GM12865 (cell line): Measurements from ENCODE around the gene STUB1.

Experiments used
- DNase-seq: peaks from one replicate; pipeline ENCODE4 v3.0.0; 2010; ENCODE audit warnings: low read depth
- H3K4me3 ChIP-seq: 2 replicates; pipeline ENCODE4 v1.5.1; 2011; ENCODE audit warnings: mild to moderate bottlenecking, low read depth, low read length, control low read depth
- CTCF ChIP-seq: IDR thresholded peaks from 2 replicates; pipeline ENCODE4 v1.5.1; 2011; ENCODE audit warnings: low read length, control low read depth, low read depth, inconsistent platforms; ENCODE audit not compliant: insufficient read depth; ENCODE audit errors: missing control alignments

Gene STUB1

GRCh38 chr16:698911-699671 is 18.9 kb downstream of the STUB1 start:
- no peak for TF ChIP-seq CTCF
- DNase-seq, result no peak

DNA sequence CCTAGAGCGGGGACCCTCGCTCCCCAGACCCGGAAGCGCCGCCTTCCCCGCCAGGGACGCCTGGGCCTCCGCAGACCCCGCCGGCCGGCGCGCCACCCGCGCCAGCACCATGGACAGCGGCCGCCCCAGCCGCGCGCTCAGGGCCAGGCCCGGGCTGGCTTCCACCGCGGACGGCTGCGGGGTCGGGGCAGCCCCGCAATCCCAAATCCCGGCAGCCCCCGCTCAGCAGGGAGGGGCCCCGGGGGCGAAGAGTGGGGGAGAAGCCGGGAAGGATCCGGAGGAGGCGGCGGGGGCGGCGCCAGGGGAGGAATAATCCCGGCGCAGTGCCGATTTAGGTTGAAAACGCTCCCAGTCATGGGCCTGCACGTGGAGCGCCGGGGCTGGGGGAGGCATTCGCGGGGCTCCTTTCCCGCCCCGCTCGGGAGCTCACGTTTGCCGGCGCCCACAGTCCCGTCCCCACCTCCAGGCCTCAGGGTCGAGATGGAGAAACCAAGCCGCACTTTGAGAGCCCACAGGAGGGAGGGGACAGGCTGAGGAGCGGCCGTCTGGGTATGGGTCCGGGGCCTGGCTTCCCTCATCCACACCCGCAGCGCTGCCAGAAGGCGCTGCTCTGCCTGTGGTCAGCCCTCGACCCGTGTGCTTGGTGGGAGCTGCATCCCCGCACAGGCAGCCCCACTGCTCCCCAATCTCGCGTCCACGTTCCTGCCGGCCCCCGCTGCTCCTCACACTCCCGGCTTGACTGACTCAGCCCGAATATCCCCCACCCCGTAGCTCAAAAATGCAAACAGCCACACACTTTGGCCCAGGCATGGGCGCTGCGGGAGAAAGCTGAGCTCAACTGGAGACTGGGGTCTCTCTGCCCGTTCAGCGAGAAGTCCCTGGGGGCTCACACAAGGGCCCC is 20.7 kb downstream of the STUB1 start:
- H3K4me3 ChIP-seq, result no peak overlapping the region
- no peak for TF ChIP-seq CTCF
- DNase-seq, result no peak

More at GRCh38 chr16:698911-699671, 18.9 kb downstream of the STUB1 start:
- no peak overlapping the region for H3K4me3 ChIP-seq

DNA sequence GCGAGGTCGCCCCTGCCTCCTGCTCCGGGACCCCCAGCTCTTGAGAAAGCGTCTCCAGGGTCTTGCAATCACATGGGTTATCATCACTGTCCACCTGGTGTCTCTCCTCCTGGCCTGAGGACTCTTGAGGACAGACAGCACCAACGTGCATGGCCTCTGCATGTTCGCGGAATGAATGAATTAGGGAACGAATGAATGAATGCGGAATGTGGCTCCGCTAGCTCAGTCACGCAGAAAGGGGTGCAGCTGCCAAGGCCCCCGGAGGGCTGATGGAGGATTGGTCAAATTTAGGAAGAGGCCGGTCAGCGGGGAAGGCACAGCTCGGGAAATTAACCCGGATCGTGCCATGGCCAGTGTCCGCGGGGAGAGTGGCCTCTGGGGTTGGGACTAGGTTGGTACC is 22.1 kb downstream of the STUB1 start:
- no peak for DNase-seq
- H3K4me3 ChIP-seq, result no peak overlapping the region
- TF ChIP-seq CTCF, result no peak

DNA sequence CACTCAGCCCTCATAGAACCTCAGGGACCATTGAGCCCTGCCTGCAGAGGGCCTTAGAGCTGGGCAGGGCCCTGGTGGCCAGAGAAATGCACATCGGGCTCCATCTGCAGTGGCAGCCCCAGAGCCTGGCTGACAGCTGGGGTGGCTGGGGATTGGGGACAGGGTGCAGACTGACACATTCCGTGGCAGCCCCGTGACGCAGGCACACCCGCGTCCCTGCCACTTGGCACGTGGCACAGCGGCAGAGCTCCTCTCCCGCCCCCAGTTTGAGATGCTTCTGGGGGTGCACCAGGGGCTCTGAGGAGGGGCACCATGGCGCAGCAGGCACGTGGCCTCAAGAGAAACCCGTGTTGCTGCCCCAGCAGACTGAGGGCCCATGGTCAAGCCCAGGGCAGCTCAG is 23.2 kb downstream of the STUB1 start:
- H3K4me3 ChIP-seq, result no peak overlapping the region
- DNase-seq, result no peak
- TF ChIP-seq CTCF, result no peak

GRCh38 chr16:704047-704446 is 23.8 kb downstream of the STUB1 start:
- DNase-seq, result no peak
- no peak overlapping the region for H3K4me3 ChIP-seq
- no peak for TF ChIP-seq CTCF

DNA sequence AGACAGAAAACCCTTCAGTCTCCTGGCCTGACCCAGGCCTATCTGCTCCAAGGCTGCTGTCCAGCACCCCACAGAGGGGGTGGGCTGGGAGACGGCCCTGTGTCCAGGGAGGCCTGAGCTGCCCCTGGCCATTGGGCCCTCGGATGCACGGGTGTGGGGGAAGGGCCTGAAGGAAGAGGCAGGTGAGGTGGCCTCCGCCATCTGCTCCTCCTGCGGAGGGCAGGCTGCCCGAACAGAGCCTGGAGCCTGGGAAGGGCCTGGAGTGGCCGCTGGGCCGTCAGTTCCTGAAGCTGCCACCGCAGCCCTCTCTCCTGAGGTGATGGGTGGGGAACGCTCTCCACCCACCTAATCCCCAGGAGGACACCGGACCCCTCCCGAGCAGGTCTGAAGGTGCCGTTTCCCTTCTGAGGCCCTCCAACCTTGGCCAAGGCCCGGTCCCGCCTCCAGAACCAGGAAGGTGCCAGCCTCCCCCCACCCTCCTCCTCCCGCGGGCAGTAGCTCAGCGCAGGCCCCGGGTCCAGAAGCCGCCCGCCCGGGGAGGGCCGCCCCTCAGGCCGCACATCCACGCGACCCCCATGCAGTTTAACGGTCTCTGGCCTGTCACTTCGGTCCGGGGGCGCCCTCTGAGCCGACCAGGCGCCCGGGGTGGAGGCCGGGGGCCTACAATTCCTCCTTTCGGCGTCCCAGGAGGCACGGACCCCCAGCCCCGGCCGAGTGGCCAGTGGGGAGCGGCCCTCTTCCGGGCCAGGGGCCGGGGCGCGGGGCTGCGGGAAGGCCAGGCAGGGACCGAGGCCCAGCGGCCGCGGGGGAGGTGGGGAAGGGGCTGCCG is 24.6 kb downstream of the STUB1 start:
- TF ChIP-seq CTCF, result no peak
- no peak overlapping the region for H3K4me3 ChIP-seq
- no peak for DNase-seq
